Activated naive CD4-positive, alpha-beta T cell treated with anti-CD3 and anti-CD28 coated beads for 36 hours (primary cell): ENCODE data around the gene TYW1B. TPM values are rescaled to one million over a fixed set of nuclear protein-coding genes. Genes with fewer than 3 reads are reported as not detected.
A peak's percentile ranks its signal among the peaks of the same experiment; 100 is the strongest.
"Not testable (repeated sequence)": the region's sequence is repeated elsewhere in the genome, so short reads cannot be mapped to it uniquely, and the experiment has no call there.

Experiments
- CTCF ChIA-PET: fragments of 350-600 bp; sonication (Branson Sonifier 250); formaldehyde crosslinking; loops from one replicate; lab custom pipeline; 2021; ENCODE audit warnings: antibody characterized with exemption; lab: Charles Lee
- DNase-seq: peaks from one replicate; pipeline ENCODE4 v3.0.0-alpha.2; 2020
- H3K27ac Mint-ChIP-seq: one replicate; pipeline ENCODE4 v1.8.0; 2021; ENCODE audit warnings: mild to moderate bottlenecking, mixed read lengths
- H3K27me3 Mint-ChIP-seq: one replicate; pipeline ENCODE4 v1.8.0; 2021; ENCODE audit warnings: low read depth, mixed read lengths
- H3K36me3 Mint-ChIP-seq: one replicate; pipeline ENCODE4 v1.8.0; 2021; ENCODE audit warnings: low read depth, mixed read lengths
- H3K4me1 Mint-ChIP-seq: one replicate; pipeline ENCODE4 v1.8.0; 2021; ENCODE audit warnings: low read depth, mixed read lengths
- H3K4me3 Mint-ChIP-seq: one replicate; pipeline ENCODE4 v1.8.0; 2021; ENCODE audit warnings: mild to moderate bottlenecking, moderate library complexity, mixed read lengths
- H3K9me3 Mint-ChIP-seq: one replicate; pipeline ENCODE4 v1.8.0; 2021; ENCODE audit warnings: mixed read lengths
- intact Hi-C: fragments of 100-400 bp; cut with micrococcal nuclease; formaldehyde crosslinking; loops from one replicate; pipeline ENCODE4 v1.15.1; 2023
- total RNA-seq, 2 experiments: library from RNA; stranded (reverse); gene quantifications; one replicate each; pipeline ENCODE4 v1.2.3, GENCODE V29; 2021

Gene TYW1B
- total RNA-seq = 1 to 10 TPM; 2.8 to 3.3 TPM

DNA sequence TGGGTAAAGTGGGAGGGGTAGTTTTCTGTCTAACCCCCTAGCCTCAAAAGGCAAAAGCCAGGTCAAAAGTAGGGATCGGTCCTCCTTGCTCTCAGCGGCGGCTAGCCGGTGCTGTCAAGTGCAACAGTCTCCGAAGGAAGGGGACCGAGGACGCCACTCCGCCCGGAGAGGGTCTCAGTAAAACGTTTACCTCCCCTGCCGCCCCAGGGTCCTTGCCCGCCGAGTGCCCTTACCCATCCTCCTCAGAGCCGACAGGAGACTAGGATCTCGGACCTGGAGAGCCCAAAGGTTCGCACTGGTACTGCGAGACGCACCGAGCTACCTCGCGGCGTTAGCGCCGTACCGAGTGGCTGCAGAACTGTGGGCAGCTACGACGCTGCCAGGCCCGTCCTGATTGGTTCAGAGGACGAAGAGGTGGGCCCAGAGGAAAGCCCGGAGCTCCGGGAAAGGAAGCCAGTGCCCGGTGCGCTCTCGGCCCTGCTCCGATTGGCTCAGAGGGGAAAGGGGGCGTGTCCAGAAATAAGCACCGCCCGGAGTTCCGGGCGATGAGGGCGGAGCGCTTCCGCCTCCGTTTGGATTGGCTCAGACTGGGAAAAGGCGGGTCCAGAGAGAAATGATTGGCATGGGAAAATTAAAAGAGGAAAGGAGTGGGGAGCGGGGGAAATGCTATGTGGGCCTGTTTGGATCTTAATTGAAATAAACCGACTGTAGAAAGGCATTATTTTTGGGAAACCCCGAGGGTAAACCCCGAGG is at the start of gene TYW1B:
TYW1B (minus strand) TSS at position 362 of the 753 bp plus-strand sequence; CDS start at position 237, 125 bp downstream.
- DNase-seq = peak; percentile 98
- peak within 1 kb of the TSS; percentile 94 for H3K4me3 Mint-ChIP-seq
- H3K36me3 Mint-ChIP-seq = peaks cover 16% of the 10 kb centered on the region
- H3K27ac Mint-ChIP-seq = peak within 1 kb of the TSS; percentile 93
- H3K27me3 Mint-ChIP-seq, H3K9me3 Mint-ChIP-seq: not testable (repeated sequence)
- intact Hi-C loops = loop anchor here (1.0 to 5.0 kb wide), 6 partner anchors 87 to 889 kb away; partner anchors contain the start of genes BAZ1B, STX1A and TBL2
- H3K4me1 Mint-ChIP-seq = peaks cover 40% of the 10 kb centered on the region
- CTCF ChIA-PET = interaction anchor here (1.5 kb wide), 1 partner anchor 87 kb away, joined by 7 read pairs; no protein-coding TSS in a partner anchor

DNA sequence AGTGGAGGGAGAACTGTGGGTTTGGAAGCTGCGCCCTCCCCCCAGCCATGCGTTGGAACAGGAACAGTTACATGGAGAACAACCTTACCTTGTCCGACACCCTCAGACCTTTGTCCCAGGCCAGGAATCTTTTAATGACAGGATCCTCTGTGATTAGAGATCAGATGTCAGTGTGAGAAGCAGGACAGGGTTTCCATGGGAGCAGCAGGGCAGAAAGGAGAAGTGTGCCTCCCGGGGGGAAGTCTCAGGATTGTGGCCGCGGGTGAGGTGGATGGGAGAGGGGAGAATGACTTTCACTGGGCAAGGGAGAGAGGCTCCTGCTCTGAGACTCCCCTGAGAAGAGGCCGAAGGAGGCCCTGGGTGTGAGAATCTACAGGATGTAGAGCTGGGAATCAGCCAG is 39.6 kb upstream of the TYW1B start:
- DNase-seq, intact Hi-C loops, H3K9me3 Mint-ChIP-seq, H3K27me3 Mint-ChIP-seq, H3K36me3 Mint-ChIP-seq, H3K4me1 Mint-ChIP-seq, H3K27ac Mint-ChIP-seq, H3K4me3 Mint-ChIP-seq: not testable (repeated sequence)
- CTCF ChIA-PET = interaction anchor here (0.7 kb wide), 1 partner anchor 48 kb away, joined by 3 read pairs; no protein-coding TSS in a partner anchor

DNA sequence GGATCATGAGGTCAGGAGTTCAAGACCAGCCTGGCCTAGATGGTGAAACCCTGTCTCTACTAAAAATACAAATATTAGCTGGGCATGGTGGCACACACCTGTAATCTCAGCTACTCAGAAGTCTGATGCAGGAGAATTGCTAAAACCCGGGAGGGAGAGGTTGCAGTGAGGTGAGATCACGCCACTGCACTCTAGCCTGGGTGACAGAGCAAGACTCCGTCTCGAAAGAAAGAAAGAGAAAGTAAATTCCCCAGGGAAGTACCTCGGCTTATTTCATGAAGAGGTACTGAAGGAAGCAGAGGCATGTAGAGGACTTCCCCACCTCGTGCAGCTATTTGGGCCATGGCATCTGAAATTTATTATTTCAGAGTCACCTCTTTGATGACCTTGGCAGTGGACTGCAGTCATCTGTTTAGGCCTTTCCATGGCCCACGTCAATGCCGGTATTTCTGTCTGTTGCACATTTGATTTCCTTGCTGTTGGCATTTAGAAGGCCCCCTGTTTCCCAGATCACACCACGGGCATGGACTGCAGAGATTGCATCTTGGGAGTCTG is 30.9 kb upstream of the TYW1B start:
- H3K9me3 Mint-ChIP-seq, H3K4me3 Mint-ChIP-seq, H3K36me3 Mint-ChIP-seq, H3K27me3 Mint-ChIP-seq, DNase-seq, intact Hi-C loops, CTCF ChIA-PET, H3K27ac Mint-ChIP-seq, H3K4me1 Mint-ChIP-seq: not testable (repeated sequence)

- H3K4me1 Mint-ChIP-seq, CTCF ChIA-PET: not testable (repeated sequence)
Observed at GRCh38 chr7:72857925-72858324, 29.9 kb upstream of the TYW1B start.

GRCh38 chr7:72855261-72855660 is 27.3 kb upstream of the TYW1B start:
- H3K4me1 Mint-ChIP-seq, H3K27me3 Mint-ChIP-seq, intact Hi-C loops, H3K27ac Mint-ChIP-seq, CTCF ChIA-PET, H3K9me3 Mint-ChIP-seq, DNase-seq, H3K36me3 Mint-ChIP-seq, H3K4me3 Mint-ChIP-seq: not testable (repeated sequence)

More at GRCh38 chr7:72857925-72858324, 29.9 kb upstream of the TYW1B start:
- H3K27ac Mint-ChIP-seq, H3K4me3 Mint-ChIP-seq, H3K9me3 Mint-ChIP-seq, intact Hi-C loops, H3K27me3 Mint-ChIP-seq, DNase-seq, H3K36me3 Mint-ChIP-seq: not testable (repeated sequence)

DNA sequence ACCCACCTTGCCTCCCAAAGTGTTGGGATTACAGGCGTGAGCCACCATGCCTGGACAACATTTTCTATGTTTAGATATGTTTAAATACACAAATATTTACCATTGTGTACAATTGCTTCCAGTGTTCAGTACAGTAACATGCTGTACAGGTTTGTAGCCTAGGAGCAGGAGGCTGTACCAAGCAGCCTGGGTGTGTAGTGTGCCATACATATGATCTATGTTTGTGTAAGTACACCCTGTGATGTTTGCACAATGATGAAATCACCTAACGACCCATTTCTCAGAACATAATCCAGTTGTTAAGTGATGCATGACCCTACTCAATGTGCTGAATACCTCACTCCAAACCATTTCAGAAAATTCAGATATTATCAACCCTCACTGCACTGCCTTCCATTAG is 24.9 kb upstream of the TYW1B start:
- CTCF ChIA-PET, H3K4me3 Mint-ChIP-seq, H3K27me3 Mint-ChIP-seq, intact Hi-C loops, H3K4me1 Mint-ChIP-seq, DNase-seq, H3K9me3 Mint-ChIP-seq, H3K36me3 Mint-ChIP-seq, H3K27ac Mint-ChIP-seq: not testable (repeated sequence)

- DNase-seq, intact Hi-C loops, H3K27ac Mint-ChIP-seq, H3K9me3 Mint-ChIP-seq, H3K4me3 Mint-ChIP-seq, H3K4me1 Mint-ChIP-seq, H3K36me3 Mint-ChIP-seq, CTCF ChIA-PET, H3K27me3 Mint-ChIP-seq: not testable (repeated sequence)
Observed at GRCh38 chr7:72850746-72851145, 22.7 kb upstream of the TYW1B start.

- H3K4me3 Mint-ChIP-seq, H3K27me3 Mint-ChIP-seq, intact Hi-C loops, DNase-seq, H3K4me1 Mint-ChIP-seq, H3K27ac Mint-ChIP-seq: not testable (repeated sequence)
- Mint-ChIP-seq H3K9me3 (peaks cover 12% of the 10 kb centered on the region), H3K36me3 (peaks cover 20% of the 10 kb centered on the region)
- CTCF ChIA-PET = interaction anchor here (0.6 kb wide), 1 partner anchor 15 kb away, joined by 3 read pairs; no protein-coding TSS in a partner anchor
Observed at GRCh38 chr7:72844146-72844545, 16.1 kb upstream of the TYW1B start.

DNA sequence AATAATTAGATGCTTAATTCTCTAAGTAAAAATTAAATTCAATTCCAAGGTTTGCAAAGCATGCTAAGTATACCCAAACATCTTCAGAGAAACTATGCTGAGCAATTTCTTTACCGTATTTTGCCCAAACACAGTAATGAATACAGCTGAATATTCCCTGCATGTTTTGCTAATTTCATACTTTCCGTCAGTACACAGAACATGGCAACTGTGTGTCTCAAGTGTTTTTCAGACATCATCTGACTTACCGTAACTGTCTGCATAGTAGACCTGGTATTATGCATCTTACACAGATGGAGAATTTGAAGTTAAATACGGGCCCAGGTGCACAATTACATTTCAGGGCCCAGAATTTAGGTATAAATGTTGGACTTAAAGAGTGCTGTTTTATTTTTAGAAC is 15.2 kb upstream of the TYW1B start:
- H3K27ac Mint-ChIP-seq, H3K4me3 Mint-ChIP-seq, H3K4me1 Mint-ChIP-seq, H3K27me3 Mint-ChIP-seq, DNase-seq, intact Hi-C loops, CTCF ChIA-PET: not testable (repeated sequence)
- H3K36me3 Mint-ChIP-seq = peaks cover 24% of the 10 kb centered on the region
- peaks cover 12% of the 10 kb centered on the region for H3K9me3 Mint-ChIP-seq

GRCh38 chr7:72840966-72841511 is 13.0 kb upstream of the TYW1B start:
- H3K27me3 Mint-ChIP-seq, DNase-seq, intact Hi-C loops, H3K4me3 Mint-ChIP-seq, CTCF ChIA-PET, H3K4me1 Mint-ChIP-seq, H3K27ac Mint-ChIP-seq: not testable (repeated sequence)
- Mint-ChIP-seq H3K36me3 (peaks cover 34% of the 10 kb centered on the region), H3K9me3 (peaks cover 12% of the 10 kb centered on the region)

- Mint-ChIP-seq H3K9me3 (peaks cover 12% of the 10 kb centered on the region), H3K36me3 (peaks cover 35% of the 10 kb centered on the region)
- H3K27ac Mint-ChIP-seq, intact Hi-C loops, DNase-seq, H3K4me3 Mint-ChIP-seq, H3K4me1 Mint-ChIP-seq, H3K27me3 Mint-ChIP-seq: not testable (repeated sequence)
- CTCF ChIA-PET = interaction anchor here (0.7 to 3.0 kb wide), 2 partner anchors 77 to 81 kb away, joined by 5 to 13 read pairs; no protein-coding TSS in a partner anchor
Observed at GRCh38 chr7:72838315-72838714, 10.3 kb upstream of the TYW1B start.

GRCh38 chr7:72837291-72837690 is 9.3 kb upstream of the TYW1B start:
- intact Hi-C loops, H3K27me3 Mint-ChIP-seq, H3K4me3 Mint-ChIP-seq, H3K4me1 Mint-ChIP-seq, H3K27ac Mint-ChIP-seq, DNase-seq: not testable (repeated sequence)
- CTCF ChIA-PET = interaction anchor here (3.0 kb wide), 1 partner anchor 78 kb away, joined by 13 read pairs; no protein-coding TSS in a partner anchor
- Mint-ChIP-seq H3K9me3 (peaks cover 12% of the 10 kb centered on the region), H3K36me3 (peaks cover 44% of the 10 kb centered on the region)
